Neural cell (in vitro differentiated cells): ENCODE measurements around the gene HIBADH. TPM values are rescaled to one million over a fixed set of nuclear protein-coding genes. Genes with fewer than 3 reads are reported as not detected.
A peak's percentile ranks its signal among the peaks of the same experiment; 100 is the strongest.

Experiments used
- H2AFZ ChIP-seq: fragments of 200-600, 300-800 bp; sonication (generic), shearing (Covaris generic); 2 replicates; pipeline ENCODE4 v1.6.0; 2014; ENCODE audit warnings: low read depth, mild to moderate bottlenecking, antibody characterized with exemption, low read length, moderate library complexity
- H3F3A ChIP-seq: fragments of 200-600 bp; shearing (Covaris generic); 2 replicates; pipeline ENCODE4 v1.6.1; 2016; ENCODE audit warnings: mild to moderate bottlenecking, moderate library complexity, mixed read lengths, antibody characterized with exemption, low read length; ENCODE audit not compliant: insufficient read depth, poor library complexity, severe bottlenecking
- H3K27ac ChIP-seq: fragments of 200-600, 300-800 bp; sonication (generic), shearing (Covaris generic); 2 replicates; pipeline ENCODE4 v1.5.1; 2014; ENCODE audit warnings: mild to moderate bottlenecking, low read length, moderate library complexity
- H3K27me3 ChIP-seq: fragments of 300-800, 200-600 bp; sonication (generic), shearing (Covaris generic); 2 replicates; pipeline ENCODE4 v1.6.0; 2014; ENCODE audit warnings: mild to moderate bottlenecking, low read depth, low read length, moderate library complexity; ENCODE audit not compliant: insufficient read depth
- H3K36me3 ChIP-seq: fragments of 300-800, 200-600 bp; sonication (generic), shearing (Covaris generic); 2 replicates; pipeline ENCODE4 v1.5.1; 2014; ENCODE audit warnings: mild to moderate bottlenecking, antibody characterized with exemption, low read length, moderate library complexity; ENCODE audit not compliant: insufficient read depth
- H3K4me2 ChIP-seq: fragments of 300-800, 200-600 bp; sonication (generic), shearing (Covaris generic); 2 replicates; pipeline ENCODE4 v1.6.0; 2014; ENCODE audit warnings: mild to moderate bottlenecking, low read length
- H3K4me3 ChIP-seq: fragments of 300-800, 200-600 bp; sonication (generic), shearing (Covaris generic); 2 replicates; pipeline ENCODE4 v1.5.1; 2014; ENCODE audit warnings: mild to moderate bottlenecking, low read length, moderate library complexity
- H3K79me2 ChIP-seq: fragments of 200-600 bp; shearing (Covaris generic); replicated peaks from 2 replicates; pipeline ENCODE4 v1.6.0; 2014; ENCODE audit warnings: mild to moderate bottlenecking, low read length, moderate library complexity; ENCODE audit not compliant: insufficient read depth
- H3K9ac ChIP-seq: fragments of 300-800, 200-600 bp; sonication (generic), shearing (Covaris generic); 2 replicates; pipeline ENCODE4 v1.6.1; 2016; ENCODE audit warnings: mild to moderate bottlenecking, low read length, mixed read lengths
- H3K9me2 ChIP-seq: fragments of 200-600 bp; shearing (Covaris generic); 2 replicates; pipeline ENCODE4 v1.6.1; 2016; ENCODE audit warnings: mild to moderate bottlenecking, low read length, mixed read lengths; ENCODE audit not compliant: insufficient read depth
- H3K9me3 ChIP-seq: fragments of 200-600, 300-800 bp; sonication (generic), shearing (Covaris generic); 2 replicates; pipeline ENCODE4 v1.6.1; 2016; ENCODE audit warnings: mild to moderate bottlenecking, mixed run types, low read length, moderate library complexity, mixed read lengths
- H4K20me1 ChIP-seq: fragments of 200-600 bp; shearing (Covaris generic); 2 replicates; pipeline ENCODE4 v1.6.1; 2016; ENCODE audit warnings: mild to moderate bottlenecking, mixed run types; ENCODE audit not compliant: insufficient read depth
- EP300 ChIP-seq: fragments of 450-650 bp; conservative IDR thresholded peaks from 2 replicates; pipeline ENCODE4 v1.6.1; 2014; ENCODE audit warnings: antibody characterized with exemption, mild to moderate bottlenecking, moderate library complexity; ENCODE audit not compliant: poor library complexity, severe bottlenecking
- EZH2 ChIP-seq: fragments of 200-600, 300-800 bp; shearing (Covaris generic), sonication (generic); IDR thresholded peaks from 2 replicates; pipeline ENCODE4 v1.6.1; 2014; ENCODE audit warnings: antibody characterized with exemption, low read length, borderline replicate concordance, mild to moderate bottlenecking; ENCODE audit not compliant: insufficient read depth, poor library complexity, severe bottlenecking
- MXI1 ChIP-seq: fragments of 450-650 bp; conservative IDR thresholded peaks from 2 replicates; pipeline ENCODE4 v1.6.1; 2014; ENCODE audit warnings: antibody characterized with exemption, mild to moderate bottlenecking; ENCODE audit not compliant: poor library complexity, severe bottlenecking
- POLR2AphosphoS5 ChIP-seq: IDR thresholded peaks from 2 replicates; pipeline ENCODE4 v1.6.1; 2012
- RAD21 ChIP-seq: fragments of 450-650 bp; conservative IDR thresholded peaks from 2 replicates; pipeline ENCODE4 v1.6.1; 2014; ENCODE audit warnings: antibody characterized with exemption, mild to moderate bottlenecking, moderate library complexity
- SMC3 ChIP-seq: fragments of 450-650 bp; conservative IDR thresholded peaks from 2 replicates; pipeline ENCODE4 v1.6.1; 2014; ENCODE audit warnings: antibody characterized with exemption, mild to moderate bottlenecking, moderate library complexity; ENCODE audit not compliant: poor library complexity
- TAF1 ChIP-seq: IDR thresholded peaks from 2 replicates; pipeline ENCODE4 v1.6.1; 2012; ENCODE audit warnings: low read depth
- polyA plus RNA-seq: library from polyadenylated mRNA; depleted of rRNA; stranded (reverse); fragments of >200 nt; gene quantifications from 2 replicates; pipeline ENCODE4 v1.2.3, GENCODE V29; 2014
- TF ChIP-seq, protein P1 (sequence below): IDR thresholded peaks from 2 replicates; pipeline ENCODE4 v1.6.1; 2012; ENCODE audit warnings: borderline replicate concordance
- TF ChIP-seq, protein P2 (sequence below): fragments of 450-650 bp; IDR thresholded peaks from 2 replicates; pipeline ENCODE4 v1.5.1; 2014; ENCODE audit warnings: antibody characterized with exemption, mild to moderate bottlenecking, moderate library complexity; ENCODE audit not compliant: poor library complexity, severe bottlenecking

The HIBADH gene
- polyA plus RNA-seq, 1 donor from 2014 or later, result 14.4 TPM

DNA sequence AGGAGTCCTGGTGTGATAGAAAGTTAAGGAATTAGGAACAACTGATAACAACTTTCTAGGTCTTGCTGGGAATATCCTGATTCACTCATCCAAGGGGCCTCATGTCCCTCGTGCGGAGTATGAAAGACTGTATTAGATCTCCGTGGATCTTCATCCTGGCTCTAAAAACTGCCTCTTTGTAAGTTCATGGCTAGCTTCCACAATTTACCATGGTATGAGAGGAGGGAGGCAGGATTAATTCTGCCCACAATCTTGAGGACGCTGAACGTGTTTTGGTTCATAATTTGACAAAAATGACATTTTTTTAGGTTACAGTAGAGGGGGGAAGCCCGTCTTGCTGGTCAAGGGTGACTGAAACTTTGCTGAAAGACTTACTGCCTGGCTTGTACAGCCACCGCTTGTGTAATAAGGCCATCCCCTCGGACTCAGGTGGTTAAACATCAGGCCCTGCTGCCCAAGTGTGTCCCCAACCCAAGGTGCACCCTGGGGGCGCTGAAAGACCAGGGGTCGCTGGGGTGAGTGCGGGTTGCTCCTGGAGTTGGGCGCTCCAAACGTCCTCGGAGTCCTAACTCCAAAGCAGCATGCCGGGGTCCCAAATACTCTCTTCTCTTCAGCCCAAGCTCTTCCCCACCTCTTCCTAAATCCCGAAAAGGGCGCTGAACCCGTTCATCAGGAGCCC lies 733 bp downstream of the HIBADH start:
- TF ChIP-seq EP300 (no peak), RAD21 (no peak), TAF1 (no peak), MXI1 (no peak), SMC3 (no peak), POLR2AphosphoS5 (no peak), EZH2 (no peak)
- TF ChIP-seq, protein P1, sequence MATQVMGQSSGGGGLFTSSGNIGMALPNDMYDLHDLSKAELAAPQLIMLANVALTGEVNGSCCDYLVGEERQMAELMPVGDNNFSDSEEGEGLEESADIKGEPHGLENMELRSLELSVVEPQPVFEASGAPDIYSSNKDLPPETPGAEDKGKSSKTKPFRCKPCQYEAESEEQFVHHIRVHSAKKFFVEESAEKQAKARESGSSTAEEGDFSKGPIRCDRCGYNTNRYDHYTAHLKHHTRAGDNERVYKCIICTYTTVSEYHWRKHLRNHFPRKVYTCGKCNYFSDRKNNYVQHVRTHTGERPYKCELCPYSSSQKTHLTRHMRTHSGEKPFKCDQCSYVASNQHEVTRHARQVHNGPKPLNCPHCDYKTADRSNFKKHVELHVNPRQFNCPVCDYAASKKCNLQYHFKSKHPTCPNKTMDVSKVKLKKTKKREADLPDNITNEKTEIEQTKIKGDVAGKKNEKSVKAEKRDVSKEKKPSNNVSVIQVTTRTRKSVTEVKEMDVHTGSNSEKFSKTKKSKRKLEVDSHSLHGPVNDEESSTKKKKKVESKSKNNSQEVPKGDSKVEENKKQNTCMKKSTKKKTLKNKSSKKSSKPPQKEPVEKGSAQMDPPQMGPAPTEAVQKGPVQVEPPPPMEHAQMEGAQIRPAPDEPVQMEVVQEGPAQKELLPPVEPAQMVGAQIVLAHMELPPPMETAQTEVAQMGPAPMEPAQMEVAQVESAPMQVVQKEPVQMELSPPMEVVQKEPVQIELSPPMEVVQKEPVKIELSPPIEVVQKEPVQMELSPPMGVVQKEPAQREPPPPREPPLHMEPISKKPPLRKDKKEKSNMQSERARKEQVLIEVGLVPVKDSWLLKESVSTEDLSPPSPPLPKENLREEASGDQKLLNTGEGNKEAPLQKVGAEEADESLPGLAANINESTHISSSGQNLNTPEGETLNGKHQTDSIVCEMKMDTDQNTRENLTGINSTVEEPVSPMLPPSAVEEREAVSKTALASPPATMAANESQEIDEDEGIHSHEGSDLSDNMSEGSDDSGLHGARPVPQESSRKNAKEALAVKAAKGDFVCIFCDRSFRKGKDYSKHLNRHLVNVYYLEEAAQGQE, result no peak
- TF ChIP-seq, protein P2, sequence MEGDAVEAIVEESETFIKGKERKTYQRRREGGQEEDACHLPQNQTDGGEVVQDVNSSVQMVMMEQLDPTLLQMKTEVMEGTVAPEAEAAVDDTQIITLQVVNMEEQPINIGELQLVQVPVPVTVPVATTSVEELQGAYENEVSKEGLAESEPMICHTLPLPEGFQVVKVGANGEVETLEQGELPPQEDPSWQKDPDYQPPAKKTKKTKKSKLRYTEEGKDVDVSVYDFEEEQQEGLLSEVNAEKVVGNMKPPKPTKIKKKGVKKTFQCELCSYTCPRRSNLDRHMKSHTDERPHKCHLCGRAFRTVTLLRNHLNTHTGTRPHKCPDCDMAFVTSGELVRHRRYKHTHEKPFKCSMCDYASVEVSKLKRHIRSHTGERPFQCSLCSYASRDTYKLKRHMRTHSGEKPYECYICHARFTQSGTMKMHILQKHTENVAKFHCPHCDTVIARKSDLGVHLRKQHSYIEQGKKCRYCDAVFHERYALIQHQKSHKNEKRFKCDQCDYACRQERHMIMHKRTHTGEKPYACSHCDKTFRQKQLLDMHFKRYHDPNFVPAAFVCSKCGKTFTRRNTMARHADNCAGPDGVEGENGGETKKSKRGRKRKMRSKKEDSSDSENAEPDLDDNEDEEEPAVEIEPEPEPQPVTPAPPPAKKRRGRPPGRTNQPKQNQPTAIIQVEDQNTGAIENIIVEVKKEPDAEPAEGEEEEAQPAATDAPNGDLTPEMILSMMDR, result no peak
- H3K9me2 ChIP-seq, result no peaks in the 10 kb centered on the region
- H3K79me2 ChIP-seq, result no peaks in the 10 kb centered on the region
- no peaks in the 10 kb centered on the region for H4K20me1 ChIP-seq
- no peaks in the 10 kb centered on the region for H3K27me3 ChIP-seq
- peak overlapping the region; percentile 82 for H3K4me2 ChIP-seq
- peak overlapping the region; percentile 80 for H3K9ac ChIP-seq
- no peaks in the 10 kb centered on the region for H3K36me3 ChIP-seq
- H3K27ac ChIP-seq, result peak overlapping the region; percentile 60
- H2AFZ ChIP-seq, result peak overlapping the region; percentile 70
- no peaks in the 10 kb centered on the region for H3K9me3 ChIP-seq
- H3K4me3 ChIP-seq, result peak overlapping the region; percentile 81
- H3F3A ChIP-seq, result no peaks in the 10 kb centered on the region

GRCh38 chr7:27656724-27657123 lies 6.0 kb downstream of the HIBADH start:
- H2AFZ ChIP-seq, result no peak overlapping the region
- H3K27ac ChIP-seq, result no peak overlapping the region
- no peaks in the 10 kb centered on the region for H3K79me2 ChIP-seq
- H3K9ac ChIP-seq, result no peak overlapping the region
- no peaks in the 10 kb centered on the region for H3K9me3 ChIP-seq
- H3K36me3 ChIP-seq, result no peaks in the 10 kb centered on the region
- no peaks in the 10 kb centered on the region for H3K9me2 ChIP-seq
- H3K4me2 ChIP-seq, result no peak overlapping the region
- H3K4me3 ChIP-seq, result no peak overlapping the region
- no peak for TF ChIP-seq POLR2AphosphoS5
- no peak for TF ChIP-seq TAF1
- no peak for TF ChIP-seq SMC3
- no peaks in the 10 kb centered on the region for H4K20me1 ChIP-seq
- no peaks in the 10 kb centered on the region for H3K27me3 ChIP-seq
- no peaks in the 10 kb centered on the region for H3F3A ChIP-seq
